GM23338 (cell line): ENCODE data around the gene CABLES2. TPM values are rescaled to one million over a fixed set of nuclear protein-coding genes. Genes with fewer than 3 reads are reported as not detected.

Source experiments
- ATAC-seq: fragments of 200-7000 bp; cut with Tn5 transposase; 3 replicates; pipeline ENCODE4 v1.9.1; 2020
- DNase-seq: peaks from one replicate; pipeline ENCODE4 v3.0.0-alpha.2; 2015; ENCODE audit warnings: low spot score
- H2AFZ ChIP-seq: fragments of 200-600 bp; sonication (generic); 2 replicates; pipeline ENCODE4 v1.8.0; 2016; ENCODE audit warnings: antibody characterized with exemption, mild to moderate bottlenecking, moderate library complexity
- H3F3A ChIP-seq: fragments of 200-600 bp; sonication (generic); replicated peaks from 2 replicates; pipeline ENCODE4 v1.8.0; 2017; ENCODE audit warnings: antibody characterized with exemption, mixed run types, low read depth
- H3K27ac ChIP-seq: fragments of 200-600 bp; sonication (generic); 2 replicates; pipeline ENCODE4 v1.6.1; 2016; ENCODE audit warnings: low read depth
- H3K27me3 ChIP-seq: fragments of 200-600 bp; sonication (generic); 2 replicates; pipeline ENCODE4 v1.8.0; 2016; ENCODE audit warnings: mild to moderate bottlenecking, mixed run types, moderate library complexity; ENCODE audit not compliant: insufficient read depth
- H3K36me3 ChIP-seq: fragments of 200-600 bp; sonication (generic); 2 replicates; pipeline ENCODE4 v1.8.0; 2016; ENCODE audit warnings: mild to moderate bottlenecking; ENCODE audit not compliant: insufficient read depth
- H3K4me1 ChIP-seq: fragments of 200-600 bp; sonication (generic); 2 replicates; pipeline ENCODE4 v1.8.0; 2016; ENCODE audit warnings: mild to moderate bottlenecking, moderate library complexity; ENCODE audit not compliant: insufficient read depth
- H3K4me2 ChIP-seq: fragments of 200-600 bp; sonication (generic); 2 replicates; pipeline ENCODE4 v1.7.1; 2017; ENCODE audit warnings: mixed run types
- H3K4me3 ChIP-seq: fragments of 200-600 bp; sonication (generic); 2 replicates; pipeline ENCODE4 v1.6.1; 2016; ENCODE audit warnings: mixed run types
- H3K79me2 ChIP-seq: fragments of 200-600 bp; sonication (generic); replicated peaks from 2 replicates; pipeline ENCODE4 v1.8.0; 2017; ENCODE audit warnings: mild to moderate bottlenecking; ENCODE audit not compliant: insufficient read depth
- H3K9me2 ChIP-seq: fragments of 200-600 bp; sonication (generic); 2 replicates; pipeline ENCODE4 v1.8.0; 2017; ENCODE audit not compliant: insufficient read depth
- H4K20me1 ChIP-seq: fragments of 200-600 bp; sonication (generic); replicated peaks from 2 replicates; pipeline ENCODE4 v1.8.0; 2017; ENCODE audit warnings: mild to moderate bottlenecking; ENCODE audit not compliant: insufficient read depth
- H3K27ac Mint-ChIP-seq: 2 replicates; pipeline ENCODE4 v1.8.0; 2020; ENCODE audit warnings: inconsistent platforms, mild to moderate bottlenecking, moderate library complexity, mixed read lengths
- H3K27me3 Mint-ChIP-seq: 3 replicates; pipeline ENCODE4 v1.8.0; 2022; ENCODE audit warnings: low read depth, mild to moderate bottlenecking, moderate library complexity, mixed read lengths, inconsistent platforms; ENCODE audit not compliant: insufficient read depth, poor library complexity
- H3K36me3 Mint-ChIP-seq: 3 replicates; pipeline ENCODE4 v1.8.0; 2021; ENCODE audit warnings: low read depth, mild to moderate bottlenecking, inconsistent platforms, moderate library complexity, mixed read lengths
- H3K4me1 Mint-ChIP-seq: 3 replicates; pipeline ENCODE4 v1.8.0; 2020; ENCODE audit warnings: mild to moderate bottlenecking, inconsistent platforms, mixed read lengths
- H3K4me3 Mint-ChIP-seq: 3 replicates; pipeline ENCODE4 v1.8.0; 2021; ENCODE audit warnings: moderate library complexity, mild to moderate bottlenecking, inconsistent platforms, mixed read lengths
- H3K9me3 Mint-ChIP-seq: 3 replicates; pipeline ENCODE4 v1.8.0; 2020; ENCODE audit warnings: moderate library complexity, mild to moderate bottlenecking, inconsistent platforms, mixed read lengths
- CTCF ChIP-seq, 2 experiments: fragments of 200-600 bp in 1 of 2; sonication (generic) in 1 of 2; conservative IDR thresholded peaks; 2 replicates each; pipeline versions ENCODE4 v1.5.1 to v1.6.1; 2016 to 2017; ENCODE audit warnings: antibody characterized with exemption in 2 of 2, low read depth in 2 of 2, mild to moderate bottlenecking in 2 of 2, moderate library complexity in 1 of 2
- ETS1 ChIP-seq: IDR thresholded peaks from 2 replicates; pipeline ENCODE4 v1.6.1; 2016; ENCODE audit warnings: antibody characterized with exemption
- EZH2phosphoT487 ChIP-seq: fragments of 200-600 bp; sonication (generic); IDR thresholded peaks from one replicate; pipeline ENCODE4 v1.8.1; 2018; ENCODE audit warnings: antibody characterized with exemption; ENCODE audit not compliant: unreplicated experiment
- NANOG ChIP-seq: IDR thresholded peaks from 2 replicates; pipeline ENCODE4 v1.6.1; 2016; ENCODE audit warnings: antibody characterized with exemption, borderline replicate concordance
- POLR2AphosphoS5 ChIP-seq: IDR thresholded peaks from 2 replicates; pipeline ENCODE4 v1.6.1; 2016; ENCODE audit warnings: antibody characterized with exemption, low read depth
- ZNF331 ChIP-seq: fragments of 250-450 bp; sonication (Bioruptor Pico); IDR thresholded peaks from 2 replicates; pipeline ENCODE4 v1.5.0; 2020; ENCODE audit warnings: low read depth, mild to moderate bottlenecking, moderate library complexity
- polyA plus RNA-seq: library from polyadenylated mRNA; unstranded; fragments of >200 nt; fragmentation: Nextera tagmentation; extraction: Ambion mirVana; gene quantifications from 2 replicates; pipeline ENCODE4 v1.2.1, GENCODE V29; 2016
- total RNA-seq: library from RNA; depleted of rRNA; stranded (reverse); fragments of >200 nt; shearing (Covaris generic); gene quantifications from 2 replicates; pipeline ENCODE4 v1.2.3, GENCODE V29; 2014
- TF ChIP-seq, protein P1 (sequence below): fragments of 250-450 bp; sonication (Bioruptor Pico); IDR thresholded peaks from 2 replicates; pipeline ENCODE4 v1.5.0; 2020; ENCODE audit warnings: mild to moderate bottlenecking, moderate library complexity
- TF ChIP-seq, protein P2 (sequence below): IDR thresholded peaks from one replicate; pipeline ENCODE4 v1.6.1; 2018; ENCODE audit warnings: antibody characterized with exemption; ENCODE audit not compliant: unreplicated experiment

Gene CABLES2
- total and polyA plus RNA-seq, 2 experiments from 2014 or later: 4.3 to 12.7 TPM

- Mint-ChIP-seq H3K27me3 (peaks cover 13% of the 10 kb centered on the region), H3K36me3 (peaks cover 56% of the 10 kb centered on the region), H3K4me3 (no peak overlapping the region), H3K9me3 (peaks cover 24% of the 10 kb centered on the region), H3K4me1 (peaks cover 5% of the 10 kb centered on the region; the same call in 2 of the 3 replicates), H3K27ac (no peak overlapping the region)
- DNase-seq (no peak), ATAC-seq (no peak)
- no peaks in the 10 kb centered on the region; the same call in 1 of the 2 replicates for H4K20me1 ChIP-seq
- peaks cover 8% of the 10 kb centered on the region; the same call in 1 of the 2 replicates for H3K4me1 ChIP-seq
- H2AFZ ChIP-seq: no peak overlapping the region
- H3K27ac ChIP-seq: peak overlapping the region; percentile 50
- H3F3A ChIP-seq: peaks cover 18% of the 10 kb centered on the region
- H3K4me3 ChIP-seq: no peak overlapping the region
- TF ChIP-seq NANOG: no peak
- no peak for TF ChIP-seq ETS1
- TF ChIP-seq, protein P1, sequence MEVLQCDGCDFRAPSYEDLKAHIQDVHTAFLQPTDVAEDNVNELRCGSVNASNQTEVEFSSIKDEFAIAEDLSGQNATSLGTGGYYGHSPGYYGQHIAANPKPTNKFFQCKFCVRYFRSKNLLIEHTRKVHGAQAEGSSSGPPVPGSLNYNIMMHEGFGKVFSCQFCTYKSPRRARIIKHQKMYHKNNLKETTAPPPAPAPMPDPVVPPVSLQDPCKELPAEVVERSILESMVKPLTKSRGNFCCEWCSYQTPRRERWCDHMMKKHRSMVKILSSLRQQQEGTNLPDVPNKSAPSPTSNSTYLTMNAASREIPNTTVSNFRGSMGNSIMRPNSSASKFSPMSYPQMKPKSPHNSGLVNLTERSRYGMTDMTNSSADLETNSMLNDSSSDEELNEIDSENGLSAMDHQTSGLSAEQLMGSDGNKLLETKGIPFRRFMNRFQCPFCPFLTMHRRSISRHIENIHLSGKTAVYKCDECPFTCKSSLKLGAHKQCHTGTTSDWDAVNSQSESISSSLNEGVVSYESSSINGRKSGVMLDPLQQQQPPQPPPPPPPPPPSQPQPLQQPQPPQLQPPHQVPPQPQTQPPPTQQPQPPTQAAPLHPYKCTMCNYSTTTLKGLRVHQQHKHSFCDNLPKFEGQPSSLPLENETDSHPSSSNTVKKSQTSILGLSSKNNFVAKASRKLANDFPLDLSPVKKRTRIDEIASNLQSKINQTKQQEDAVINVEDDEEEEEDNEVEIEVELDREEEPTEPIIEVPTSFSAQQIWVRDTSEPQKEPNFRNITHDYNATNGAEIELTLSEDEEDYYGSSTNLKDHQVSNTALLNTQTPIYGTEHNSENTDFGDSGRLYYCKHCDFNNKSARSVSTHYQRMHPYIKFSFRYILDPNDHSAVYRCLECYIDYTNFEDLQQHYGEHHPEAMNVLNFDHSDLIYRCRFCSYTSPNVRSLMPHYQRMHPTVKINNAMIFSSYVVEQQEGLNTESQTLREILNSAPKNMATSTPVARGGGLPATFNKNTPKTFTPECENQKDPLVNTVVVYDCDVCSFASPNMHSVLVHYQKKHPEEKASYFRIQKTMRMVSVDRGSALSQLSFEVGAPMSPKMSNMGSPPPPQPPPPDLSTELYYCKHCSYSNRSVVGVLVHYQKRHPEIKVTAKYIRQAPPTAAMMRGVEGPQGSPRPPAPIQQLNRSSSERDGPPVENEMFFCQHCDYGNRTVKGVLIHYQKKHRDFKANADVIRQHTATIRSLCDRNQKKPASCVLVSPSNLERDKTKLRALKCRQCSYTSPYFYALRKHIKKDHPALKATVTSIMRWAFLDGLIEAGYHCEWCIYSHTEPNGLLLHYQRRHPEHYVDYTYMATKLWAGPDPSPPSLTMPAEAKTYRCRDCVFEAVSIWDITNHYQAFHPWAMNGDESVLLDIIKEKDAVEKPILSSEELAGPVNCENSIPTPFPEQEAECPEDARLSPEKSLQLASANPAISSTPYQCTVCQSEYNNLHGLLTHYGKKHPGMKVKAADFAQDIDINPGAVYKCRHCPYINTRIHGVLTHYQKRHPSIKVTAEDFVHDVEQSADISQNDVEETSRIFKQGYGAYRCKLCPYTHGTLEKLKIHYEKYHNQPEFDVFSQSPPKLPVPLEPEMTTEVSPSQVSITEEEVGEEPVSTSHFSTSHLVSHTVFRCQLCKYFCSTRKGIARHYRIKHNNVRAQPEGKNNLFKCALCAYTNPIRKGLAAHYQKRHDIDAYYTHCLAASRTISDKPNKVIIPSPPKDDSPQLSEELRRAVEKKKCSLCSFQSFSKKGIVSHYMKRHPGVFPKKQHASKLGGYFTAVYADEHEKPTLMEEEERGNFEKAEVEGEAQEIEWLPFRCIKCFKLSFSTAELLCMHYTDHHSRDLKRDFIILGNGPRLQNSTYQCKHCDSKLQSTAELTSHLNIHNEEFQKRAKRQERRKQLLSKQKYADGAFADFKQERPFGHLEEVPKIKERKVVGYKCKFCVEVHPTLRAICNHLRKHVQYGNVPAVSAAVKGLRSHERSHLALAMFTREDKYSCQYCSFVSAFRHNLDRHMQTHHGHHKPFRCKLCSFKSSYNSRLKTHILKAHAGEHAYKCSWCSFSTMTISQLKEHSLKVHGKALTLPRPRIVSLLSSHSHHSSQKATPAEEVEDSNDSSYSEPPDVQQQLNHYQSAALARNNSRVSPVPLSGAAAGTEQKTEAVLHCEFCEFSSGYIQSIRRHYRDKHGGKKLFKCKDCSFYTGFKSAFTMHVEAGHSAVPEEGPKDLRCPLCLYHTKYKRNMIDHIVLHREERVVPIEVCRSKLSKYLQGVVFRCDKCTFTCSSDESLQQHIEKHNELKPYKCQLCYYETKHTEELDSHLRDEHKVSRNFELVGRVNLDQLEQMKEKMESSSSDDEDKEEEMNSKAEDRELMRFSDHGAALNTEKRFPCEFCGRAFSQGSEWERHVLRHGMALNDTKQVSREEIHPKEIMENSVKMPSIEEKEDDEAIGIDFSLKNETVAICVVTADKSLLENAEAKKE (CRISPR knock-in tag): no peak
- no peaks in the 10 kb centered on the region for H3K27me3 ChIP-seq
- peaks cover 17% of the 10 kb centered on the region for H3K36me3 ChIP-seq
- H3K4me2 ChIP-seq: no peak overlapping the region
- H3K79me2 ChIP-seq: peaks cover 15% of the 10 kb centered on the region
- H3K9me2 ChIP-seq: no peaks in the 10 kb centered on the region
Observed at GRCh38 chr20:62350098-62350628, 56.9 kb downstream of the CABLES2 start.

GRCh38 chr20:62349556-62350097 is 57.5 kb downstream of the CABLES2 start:
- H3K9me2 ChIP-seq: no peaks in the 10 kb centered on the region
- H2AFZ ChIP-seq: no peak overlapping the region
- H3K4me3 ChIP-seq: no peak overlapping the region
- no peaks in the 10 kb centered on the region for H3K27me3 ChIP-seq
- H3F3A ChIP-seq: peaks cover 20% of the 10 kb centered on the region
- peaks cover 5% of the 10 kb centered on the region; the same call in 2 of the 3 replicates for H3K4me1 Mint-ChIP-seq
- ATAC-seq (no peak), DNase-seq (no peak)
- H3K79me2 ChIP-seq: peaks cover 9% of the 10 kb centered on the region; the same call in 1 of the 2 replicates
- H3K9me3 Mint-ChIP-seq: peaks cover 24% of the 10 kb centered on the region
- H3K36me3 ChIP-seq: peaks cover 21% of the 10 kb centered on the region
- H3K4me3 Mint-ChIP-seq: no peak overlapping the region; the same call in 2 of the 3 replicates
- H4K20me1 ChIP-seq: no peaks in the 10 kb centered on the region; the same call in 1 of the 2 replicates
- H3K27me3 Mint-ChIP-seq: peaks cover 15% of the 10 kb centered on the region
- H3K27ac ChIP-seq: peak overlapping the region; percentile 50; the same call in 1 of the 2 replicates
- no peak overlapping the region for H3K4me2 ChIP-seq
- H3K36me3 Mint-ChIP-seq: peaks cover 59% of the 10 kb centered on the region
- H3K27ac Mint-ChIP-seq: no peak overlapping the region
- peaks cover 4% of the 10 kb centered on the region; the same call in 1 of the 2 replicates for H3K4me1 ChIP-seq
- TF ChIP-seq NANOG (no peak), EZH2phosphoT487 (no peak), POLR2AphosphoS5 (no peak), CTCF (conservative IDR thresholded peaks at IDR 0.05; ENCODE audit: low read depth in 2 of 2) (no peak), ZNF331 (CRISPR knock-in tag) (no peak)
- TF ChIP-seq, protein P2, sequence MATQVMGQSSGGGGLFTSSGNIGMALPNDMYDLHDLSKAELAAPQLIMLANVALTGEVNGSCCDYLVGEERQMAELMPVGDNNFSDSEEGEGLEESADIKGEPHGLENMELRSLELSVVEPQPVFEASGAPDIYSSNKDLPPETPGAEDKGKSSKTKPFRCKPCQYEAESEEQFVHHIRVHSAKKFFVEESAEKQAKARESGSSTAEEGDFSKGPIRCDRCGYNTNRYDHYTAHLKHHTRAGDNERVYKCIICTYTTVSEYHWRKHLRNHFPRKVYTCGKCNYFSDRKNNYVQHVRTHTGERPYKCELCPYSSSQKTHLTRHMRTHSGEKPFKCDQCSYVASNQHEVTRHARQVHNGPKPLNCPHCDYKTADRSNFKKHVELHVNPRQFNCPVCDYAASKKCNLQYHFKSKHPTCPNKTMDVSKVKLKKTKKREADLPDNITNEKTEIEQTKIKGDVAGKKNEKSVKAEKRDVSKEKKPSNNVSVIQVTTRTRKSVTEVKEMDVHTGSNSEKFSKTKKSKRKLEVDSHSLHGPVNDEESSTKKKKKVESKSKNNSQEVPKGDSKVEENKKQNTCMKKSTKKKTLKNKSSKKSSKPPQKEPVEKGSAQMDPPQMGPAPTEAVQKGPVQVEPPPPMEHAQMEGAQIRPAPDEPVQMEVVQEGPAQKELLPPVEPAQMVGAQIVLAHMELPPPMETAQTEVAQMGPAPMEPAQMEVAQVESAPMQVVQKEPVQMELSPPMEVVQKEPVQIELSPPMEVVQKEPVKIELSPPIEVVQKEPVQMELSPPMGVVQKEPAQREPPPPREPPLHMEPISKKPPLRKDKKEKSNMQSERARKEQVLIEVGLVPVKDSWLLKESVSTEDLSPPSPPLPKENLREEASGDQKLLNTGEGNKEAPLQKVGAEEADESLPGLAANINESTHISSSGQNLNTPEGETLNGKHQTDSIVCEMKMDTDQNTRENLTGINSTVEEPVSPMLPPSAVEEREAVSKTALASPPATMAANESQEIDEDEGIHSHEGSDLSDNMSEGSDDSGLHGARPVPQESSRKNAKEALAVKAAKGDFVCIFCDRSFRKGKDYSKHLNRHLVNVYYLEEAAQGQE: no peak
